B cell (primary cell): ENCODE data around the gene HOXD8. TPM values are rescaled to one million over a fixed set of nuclear protein-coding genes. Genes with fewer than 3 reads are reported as not detected.

Experiments
- ATAC-seq: fragments of 200-7000 bp; cut with Tn5 transposase; one replicate; pipeline ENCODE4 v1.10.0; 2021; ENCODE audit warnings: low read depth, mild to moderate bottlenecking, moderate number of reproducible peaks, moderate library complexity
- CTCF ChIA-PET: fragments of 350-600 bp; sonication (Branson Sonifier 250); formaldehyde crosslinking; loops from one replicate; lab custom pipeline; 2021; ENCODE audit warnings: antibody characterized with exemption, inconsistent platforms; lab: Charles Lee
- POLR2A ChIA-PET: fragments of 350-600 bp; sonication (Branson Sonifier 250); formaldehyde crosslinking; loops from one replicate; lab custom pipeline; 2021; ENCODE audit warnings: antibody characterized with exemption; lab: Charles Lee
- DNase-seq: peaks from one replicate; pipeline ENCODE4 v3.0.0; 2013
- H2AFZ ChIP-seq: 2 replicates; pipeline ENCODE4 v1.6.1; 2012; ENCODE audit warnings: mild to moderate bottlenecking, low read depth, low read length; ENCODE audit not compliant: insufficient read depth, poor library complexity, severe bottlenecking
- H3K27ac ChIP-seq, 2 donors: 1 replicate in 1 of 2; 2 replicates in 1 of 2; pipeline ENCODE4 v1.5.1; 2012 to 2013; ENCODE audit warnings: low read length in 2 of 2, mild to moderate bottlenecking in 2 of 2, moderate library complexity in 1 of 2
- H3K27me3 ChIP-seq, 4 experiments: fragments of 200-600 bp in 1 of 4; sonication (generic) in 1 of 4; replicated peaks in 1 of 4; 1 replicate in 2 of 4; 2 replicates in 2 of 4; pipeline versions ENCODE4 v1.6.1 to v1.7.0; 2013 to 2016; ENCODE audit warnings: low read length in 3 of 4, mild to moderate bottlenecking in 2 of 4, mixed read lengths in 1 of 4, moderate library complexity in 1 of 4; ENCODE audit not compliant: insufficient read depth in 4 of 4, control insufficient read depth in 3 of 4; ENCODE audit errors: control extremely low read depth in 1 of 4
- H3K36me3 ChIP-seq, 2 experiments: replicated peaks in 1 of 2; 1 replicate in 1 of 2; 2 replicates in 1 of 2; pipeline versions ENCODE4 v1.6.1 to v1.7.1; 2013; ENCODE audit warnings: low read length in 1 of 2; ENCODE audit not compliant: insufficient read depth in 2 of 2, control insufficient read depth in 1 of 2; ENCODE audit errors: control extremely low read depth in 1 of 2, extremely low read depth in 1 of 2
- H3K4me1 ChIP-seq, 2 donors: fragments of 200-600 bp in 1 of 2; sonication (generic) in 1 of 2; 1 replicate in 1 of 2; 2 replicates in 1 of 2; pipeline versions ENCODE4 v1.5.1 to v1.6.1; 2013 to 2017; ENCODE audit warnings: low read length in 2 of 2; ENCODE audit not compliant: control insufficient read depth in 2 of 2, insufficient read depth in 2 of 2
- H3K4me2 ChIP-seq: replicated peaks from 2 replicates; pipeline ENCODE3; 2012; ENCODE audit warnings: mild to moderate bottlenecking, low read depth, low read length; ENCODE audit not compliant: poor library complexity, severe bottlenecking
- H3K4me3 ChIP-seq, 5 experiments: fragments of 200-600 bp in 1 of 5; sonication (generic) in 1 of 5; 1 replicate in 3 of 5; 2 replicates in 2 of 5; pipeline versions ENCODE4 v1.5.1 to v1.7.0; 2011 to 2016; ENCODE audit warnings: low read length in 4 of 5, mild to moderate bottlenecking in 4 of 5, low read depth in 2 of 5, control low read depth in 1 of 5, moderate library complexity in 1 of 5; ENCODE audit not compliant: insufficient read depth in 1 of 5; ENCODE audit errors: control extremely low read depth in 1 of 5, extremely low read depth in 1 of 5
- H3K79me2 ChIP-seq: fragments of 200-600 bp; sonication (generic); one replicate; pipeline ENCODE4 v1.6.0; 2016; ENCODE audit warnings: low read length; ENCODE audit not compliant: control insufficient read depth, insufficient read depth
- H3K9ac ChIP-seq: fragments of 200-600 bp; sonication (generic); 2 replicates; pipeline ENCODE4 v1.6.1; 2017; ENCODE audit warnings: mild to moderate bottlenecking, low read length, moderate library complexity
- H3K9me3 ChIP-seq, 3 donors: one replicate each; pipeline versions ENCODE4 v1.6.1 to v1.7.1; 2013; ENCODE audit warnings: low read length in 2 of 3; ENCODE audit not compliant: control insufficient read depth in 2 of 3, insufficient read depth in 1 of 3; ENCODE audit errors: control extremely low read depth in 1 of 3
- H4K20me1 ChIP-seq: 2 replicates; pipeline ENCODE4 v1.6.0; 2012; ENCODE audit warnings: mild to moderate bottlenecking, low read length; ENCODE audit not compliant: insufficient read depth, control insufficient read depth, poor library complexity, severe bottlenecking
- H3K27ac Mint-ChIP-seq: one replicate; pipeline ENCODE4 v1.8.0; 2021; ENCODE audit warnings: mixed read lengths
- H3K27me3 Mint-ChIP-seq: one replicate; pipeline ENCODE4 v1.8.0; 2021; ENCODE audit warnings: mixed read lengths
- H3K4me1 Mint-ChIP-seq: one replicate; pipeline ENCODE4 v1.8.0; 2021; ENCODE audit warnings: mixed read lengths
- H3K4me3 Mint-ChIP-seq: one replicate; pipeline ENCODE4 v1.8.0; 2021; ENCODE audit warnings: mixed read lengths
- H3K9me3 Mint-ChIP-seq: one replicate; pipeline ENCODE4 v1.8.0; 2022; ENCODE audit warnings: mixed read lengths; ENCODE audit not compliant: insufficient read depth
- EZH2 ChIP-seq: IDR thresholded peaks from 2 replicates; pipeline ENCODE4 v1.6.1; 2012; ENCODE audit warnings: borderline replicate concordance, low read depth, mild to moderate bottlenecking, moderate library complexity, low read length; ENCODE audit not compliant: insufficient read depth, poor library complexity, severe bottlenecking
- WGBS: methylation state at CpG from one replicate; pipeline ENCODE4 v1.1.5; 2013; ENCODE audit warnings: missing lambda C conversion rate; ENCODE audit not compliant: insufficient coverage; 5-methylcytosine and 5-hydroxymethylcytosine counted together
- intact Hi-C: fragments of 100-400 bp; cut with micrococcal nuclease; formaldehyde crosslinking; loops from one replicate; pipeline ENCODE4 v1.10.0; 2022
- polyA plus RNA-seq: library from polyadenylated mRNA; depleted of rRNA; stranded (reverse); fragments of >200 nt; gene quantifications from 2 replicates; pipeline ENCODE4 v1.2.3, GENCODE V29; 2012
- total RNA-seq, 2 donors: library from RNA; stranded (reverse); fragments of 120-200 nt in 1 of 2; gene quantifications; 1 replicate in 1 of 2; 2 replicates in 1 of 2; pipeline versions ENCODE4 v1.2.3 to v1.2.4, GENCODE V29; 2013 to 2022
- TF ChIP-seq, protein P1 (sequence below): fragments of 200-600 bp; IDR thresholded peaks from one replicate; pipeline ENCODE4 v1.8.0; 2022; ENCODE audit warnings: antibody characterized with exemption, mild to moderate bottlenecking

Gene HOXD8
- total and polyA plus RNA-seq, 2 donors (not counting 1 experiment from before 2014, with no cell fraction given), result not detected

GRCh38 chr2:176118601-176119339, 10.7 kb upstream of the HOXD8 start:
- intact Hi-C loops, result no loop called here
- ATAC-seq, result no peak
- H3K27ac Mint-ChIP-seq, result no peak overlapping the region

More at GRCh38 chr2:176118601-176119339, 10.7 kb upstream of the HOXD8 start:
- Histone ChIP-seq H3K4me1 (peaks cover 5 to 32% of the 10 kb centered on the region in 2 donors), H2AFZ (no peak overlapping the region), H3K36me3 (no peaks in the 10 kb centered on the region), H3K9ac (no peak overlapping the region), H3K9me3 (peaks cover 0 to 65% (median 2%) of the 10 kb centered on the region in 3 donors), H3K4me2 (no peak overlapping the region), H3K79me2 (no peaks in the 10 kb centered on the region), H3K27ac (no peak overlapping the region), H3K4me3 (no peak overlapping the region), H3K27me3 (peaks cover 0 to 92% (median 71%) of the 10 kb centered on the region in 4 experiments), H4K20me1 (no peaks in the 10 kb centered on the region)
- TF ChIP-seq EZH2, result no peak
- TF ChIP-seq, protein P1, sequence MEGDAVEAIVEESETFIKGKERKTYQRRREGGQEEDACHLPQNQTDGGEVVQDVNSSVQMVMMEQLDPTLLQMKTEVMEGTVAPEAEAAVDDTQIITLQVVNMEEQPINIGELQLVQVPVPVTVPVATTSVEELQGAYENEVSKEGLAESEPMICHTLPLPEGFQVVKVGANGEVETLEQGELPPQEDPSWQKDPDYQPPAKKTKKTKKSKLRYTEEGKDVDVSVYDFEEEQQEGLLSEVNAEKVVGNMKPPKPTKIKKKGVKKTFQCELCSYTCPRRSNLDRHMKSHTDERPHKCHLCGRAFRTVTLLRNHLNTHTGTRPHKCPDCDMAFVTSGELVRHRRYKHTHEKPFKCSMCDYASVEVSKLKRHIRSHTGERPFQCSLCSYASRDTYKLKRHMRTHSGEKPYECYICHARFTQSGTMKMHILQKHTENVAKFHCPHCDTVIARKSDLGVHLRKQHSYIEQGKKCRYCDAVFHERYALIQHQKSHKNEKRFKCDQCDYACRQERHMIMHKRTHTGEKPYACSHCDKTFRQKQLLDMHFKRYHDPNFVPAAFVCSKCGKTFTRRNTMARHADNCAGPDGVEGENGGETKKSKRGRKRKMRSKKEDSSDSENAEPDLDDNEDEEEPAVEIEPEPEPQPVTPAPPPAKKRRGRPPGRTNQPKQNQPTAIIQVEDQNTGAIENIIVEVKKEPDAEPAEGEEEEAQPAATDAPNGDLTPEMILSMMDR, result peak; percentile 34
- ChIA-PET CTCF (no interaction called here), POLR2A (no interaction called here)
- DNase-seq, result no peak
- WGBS, result 11% methylated on average over 18 of the region's 24 CpGs
- Mint-ChIP-seq H3K27me3 (peaks cover 71% of the 10 kb centered on the region), H3K4me1 (peaks cover 9% of the 10 kb centered on the region), H3K4me3 (no peak overlapping the region), H3K9me3 (peaks cover 2% of the 10 kb centered on the region)
